HCT116 (cell line): ENCODE results near the gene POLE. TPM values are rescaled to one million over a fixed set of nuclear protein-coding genes. Genes with fewer than 3 reads are reported as not detected.

ENCODE experiments used
- ATAC-seq: fragments of 200-7000 bp; cut with Tn5 transposase; 2 replicates; pipeline ENCODE4 v1.9.1; 2020; ENCODE audit warnings: mild to moderate bottlenecking, moderate library complexity
- BruUV-seq: library from RNA; stranded (reverse); fragments of 400-500 nt; replicated peaks from 2 replicates; lab custom pipeline; 2021; lab: Mats Ljungman, UMichigan
- CTCF ChIA-PET: fragments of 300-600 bp; sonication (Branson Sonifier 250); formaldehyde crosslinking; loops from one replicate; lab custom pipeline; 2021; ENCODE audit warnings: antibody characterized with exemption; lab: Charles Lee
- POLR2A ChIA-PET: fragments of 300-600, 350-600 bp; sonication (Branson Sonifier 250); formaldehyde crosslinking; loops from one replicate; lab custom pipeline; 2021; ENCODE audit warnings: antibody characterized with exemption; lab: Charles Lee
- RAD21 ChIA-PET, 2 experiments: fragments of 300-600 bp; sonication (Branson Sonifier 250); formaldehyde crosslinking; loops; one replicate each; lab custom pipeline; 2023; ENCODE audit warnings: low total read pairs in 2 of 2; ENCODE audit not compliant: uncharacterized antibody in 2 of 2, unreplicated experiment in 2 of 2, low non-redundant PET in 1 of 2; lab: Charles Lee
- DNase-seq: peaks from one replicate; pipeline ENCODE4 v3.0.0-alpha.2; 2010; ENCODE audit warnings: low read depth, low spot score
- H2AFZ ChIP-seq: fragments of 200-600 bp; shearing (Covaris generic), sonication (generic); 2 replicates; pipeline ENCODE4 v1.6.1; 2017; ENCODE audit warnings: low read depth, mixed run types, mixed read lengths, antibody characterized with exemption, low read length; ENCODE audit not compliant: poor library complexity, severe bottlenecking
- H3K27ac ChIP-seq: 2 replicates; pipeline ENCODE4 v1.5.1; 2012; ENCODE audit warnings: low read depth, low read length
- H3K27me3 ChIP-seq: fragments of 200-600 bp; sonication (generic); 2 replicates; pipeline ENCODE4 v1.6.1; 2016; ENCODE audit warnings: mixed run types, low read length, mixed read lengths; ENCODE audit not compliant: insufficient read depth
- H3K36me3 ChIP-seq, 2 experiments: fragments of 200-500 bp in 1 of 2; fragments of 200-600 bp in 1 of 2; sonication (Bioruptor generic) in 1 of 2; sonication (generic) in 1 of 2; 2 replicates each; pipeline versions ENCODE4 v1.5.1 to v1.6.1; 2014 to 2016; ENCODE audit warnings: low read length in 2 of 2, inconsistent platforms in 1 of 2, mixed read lengths in 1 of 2, mixed run types in 1 of 2; ENCODE audit not compliant: insufficient read depth in 2 of 2, control insufficient read depth in 1 of 2
- H3K4me1 ChIP-seq, 2 experiments: fragments of 200-600 bp in 1 of 2; sonication (generic) in 1 of 2; 2 replicates each; pipeline versions ENCODE4 v1.5.1 to v1.6.1; 2012 to 2017; ENCODE audit warnings: low read length in 2 of 2, inconsistent platforms in 1 of 2, mild to moderate bottlenecking in 1 of 2, mixed read lengths in 1 of 2, mixed run types in 1 of 2, moderate library complexity in 1 of 2; ENCODE audit not compliant: insufficient read depth in 2 of 2, control insufficient read depth in 1 of 2
- H3K4me2 ChIP-seq: fragments of 200-600 bp; sonication (generic); 2 replicates; pipeline ENCODE4 v1.6.1; 2017; ENCODE audit warnings: mixed run types, low read length, mixed read lengths
- H3K4me3 ChIP-seq, 2 experiments: fragments of 200-600 bp in 1 of 2; sonication (generic) in 1 of 2; replicated peaks in 1 of 2; 2 replicates each; pipeline ENCODE4 v1.5.1; 2011 to 2016; ENCODE audit warnings: low read length in 2 of 2, control low read depth in 1 of 2, low read depth in 1 of 2, mild to moderate bottlenecking in 1 of 2, mixed read lengths in 1 of 2, mixed run types in 1 of 2
- H3K79me2 ChIP-seq: fragments of 200-600 bp; sonication (generic); 2 replicates; pipeline ENCODE4 v1.6.1; 2017; ENCODE audit warnings: mild to moderate bottlenecking, mixed run types, low read length, moderate library complexity, mixed read lengths; ENCODE audit not compliant: insufficient read depth
- H3K9ac ChIP-seq: fragments of 200-600 bp; sonication (generic); 2 replicates; pipeline ENCODE4 v1.6.1; 2016; ENCODE audit warnings: low read length, mixed read lengths
- H3K9me2 ChIP-seq: fragments of 200-600 bp; sonication (generic), shearing (Covaris generic); 2 replicates; pipeline ENCODE4 v1.6.1; 2017; ENCODE audit warnings: mixed run types, mild to moderate bottlenecking, moderate library complexity; ENCODE audit not compliant: insufficient read depth
- H3K9me3 ChIP-seq, 2 experiments: fragments of 200-500 bp in 1 of 2; fragments of 200-600 bp in 1 of 2; sonication (Bioruptor generic) in 1 of 2; sonication (generic) in 1 of 2; 2 replicates each; pipeline ENCODE4 v1.6.1; 2014 to 2017; ENCODE audit warnings: low read length in 2 of 2, mixed read lengths in 2 of 2, inconsistent platforms in 1 of 2, low read depth in 1 of 2, mild to moderate bottlenecking in 1 of 2, mixed run types in 1 of 2, moderate library complexity in 1 of 2; ENCODE audit not compliant: control insufficient read depth in 1 of 2, insufficient read depth in 1 of 2
- H4K20me1 ChIP-seq: fragments of 200-600 bp; sonication (generic), shearing (Covaris generic); 2 replicates; pipeline ENCODE4 v1.6.1; 2017; ENCODE audit warnings: mixed run types, mild to moderate bottlenecking, moderate library complexity; ENCODE audit not compliant: insufficient read depth
- CBX3 ChIP-seq: IDR thresholded peaks from 2 replicates; pipeline ENCODE4 v1.6.1; 2012; ENCODE audit warnings: low read depth
- EGR1 ChIP-seq: IDR thresholded peaks from 2 replicates; pipeline ENCODE4 v1.6.1; 2012; ENCODE audit warnings: low read depth
- ELF1 ChIP-seq: IDR thresholded peaks from 2 replicates; pipeline ENCODE4 v1.6.1; 2012; ENCODE audit warnings: low read depth, borderline replicate concordance
- EZH2 ChIP-seq: fragments of 200-600 bp; sonication (generic); IDR thresholded peaks from 2 replicates; pipeline ENCODE4 v1.6.1; 2017; ENCODE audit warnings: antibody characterized with exemption, mixed run types
- EZH2phosphoT487 ChIP-seq: fragments of 200-600 bp; IDR thresholded peaks from 2 replicates; pipeline ENCODE4 v1.6.1; 2018; ENCODE audit warnings: antibody characterized with exemption, borderline replicate concordance
- JUND ChIP-seq: IDR thresholded peaks from 2 replicates; pipeline ENCODE4 v1.6.1; 2012
- RAD21 ChIP-seq: IDR thresholded peaks from 2 replicates; pipeline ENCODE4 v1.6.1; 2012; ENCODE audit warnings: low read depth, mild to moderate bottlenecking
- SIN3A ChIP-seq: IDR thresholded peaks from 2 replicates; pipeline ENCODE4 v1.6.1; 2012; ENCODE audit warnings: low read depth
- SRF ChIP-seq: IDR thresholded peaks from 2 replicates; pipeline ENCODE4 v1.6.1; 2012; ENCODE audit warnings: low read depth
- TCF7L2 ChIP-seq: IDR thresholded peaks from 2 replicates; pipeline ENCODE4 v1.7.0; 2011; ENCODE audit warnings: borderline replicate concordance, inconsistent platforms; ENCODE audit not compliant: insufficient read depth, insufficient read length; ENCODE audit errors: extremely low read depth
- intact Hi-C: fragments of 100-400 bp; cut with micrococcal nuclease; formaldehyde crosslinking; loops from 2 replicates; pipeline ENCODE4 v1.10.0; 2022
- total RNA-seq: library from RNA; stranded (reverse); gene quantifications from one replicate; pipeline ENCODE4 v1.2.1, GENCODE V29; 2021; ENCODE audit not compliant: unreplicated experiment
- TF ChIP-seq, protein P1 (sequence below): IDR thresholded peaks from 2 replicates; pipeline ENCODE4 v1.6.1; 2012; ENCODE audit warnings: low read depth
- TF ChIP-seq, protein P2 (sequence below): IDR thresholded peaks from 2 replicates; pipeline ENCODE4 v1.6.1; 2012
- TF ChIP-seq, protein P3 (sequence below): IDR thresholded peaks from 2 replicates; pipeline ENCODE4 v1.6.1; 2012
- TF ChIP-seq, protein P4 (sequence below), 3 experiments: fragments of 200-600 bp in 1 of 3; sonication (generic) in 1 of 3; IDR thresholded peaks in 2 of 3; conservative IDR thresholded peaks in 1 of 3; 2 replicates each; pipeline ENCODE4 v1.5.1; 2012 to 2017; ENCODE audit warnings: low read depth in 2 of 3, low read length in 2 of 3, antibody characterized with exemption in 1 of 3, borderline replicate concordance in 1 of 3, control low read depth in 1 of 3, mild to moderate bottlenecking in 1 of 3, mixed read lengths in 1 of 3, mixed run types in 1 of 3, moderate library complexity in 1 of 3; ENCODE audit not compliant: insufficient read depth in 1 of 3

The POLE gene
- total RNA-seq, 1 experiment from 2014 or later, result 128 TPM

DNA sequence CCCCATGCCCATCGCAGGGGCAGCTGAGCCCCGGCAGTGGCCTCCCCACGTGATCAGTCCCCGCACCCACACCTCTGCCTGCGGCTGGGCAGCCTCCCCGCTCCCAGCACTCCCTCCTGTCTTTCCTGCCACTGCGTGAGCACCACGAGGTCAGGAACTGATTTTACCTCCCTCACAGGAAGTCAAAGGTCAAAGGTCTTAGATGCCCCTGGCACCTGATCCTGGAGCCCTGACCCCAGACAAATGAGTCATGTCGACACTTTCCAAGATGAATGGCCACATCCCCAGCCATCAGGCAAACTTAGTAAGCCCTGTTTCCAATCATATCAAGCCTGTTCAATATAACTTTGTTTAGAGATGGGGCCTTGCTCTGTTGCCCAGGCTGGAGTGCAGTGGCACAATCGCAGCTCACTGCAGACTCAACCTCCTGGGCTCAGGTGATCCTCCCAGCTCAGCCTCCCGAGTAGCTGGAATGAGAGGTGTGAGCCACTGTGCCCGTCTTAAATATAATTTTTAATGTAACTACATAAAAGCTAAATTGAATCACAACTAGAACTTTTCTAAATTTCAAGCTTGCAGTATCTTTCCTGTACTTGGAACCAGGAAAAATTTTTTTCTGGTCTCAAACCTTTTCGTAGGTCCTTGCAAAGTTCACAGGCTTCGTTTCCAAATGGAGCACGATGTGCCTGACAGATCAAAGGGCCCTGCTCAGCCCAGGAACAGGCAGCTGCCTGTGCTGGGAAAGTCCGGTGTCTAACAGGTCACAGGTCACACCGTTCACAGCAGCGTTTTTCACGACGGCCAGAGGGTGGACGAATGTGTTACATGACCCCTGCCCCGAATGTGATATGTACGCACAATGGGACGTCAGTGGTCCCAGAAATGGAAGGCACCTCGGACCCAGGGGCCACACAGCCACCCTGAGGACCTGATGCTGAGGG, 78.6 kb downstream of the POLE start (continued):
- TF ChIP-seq, protein P1, sequence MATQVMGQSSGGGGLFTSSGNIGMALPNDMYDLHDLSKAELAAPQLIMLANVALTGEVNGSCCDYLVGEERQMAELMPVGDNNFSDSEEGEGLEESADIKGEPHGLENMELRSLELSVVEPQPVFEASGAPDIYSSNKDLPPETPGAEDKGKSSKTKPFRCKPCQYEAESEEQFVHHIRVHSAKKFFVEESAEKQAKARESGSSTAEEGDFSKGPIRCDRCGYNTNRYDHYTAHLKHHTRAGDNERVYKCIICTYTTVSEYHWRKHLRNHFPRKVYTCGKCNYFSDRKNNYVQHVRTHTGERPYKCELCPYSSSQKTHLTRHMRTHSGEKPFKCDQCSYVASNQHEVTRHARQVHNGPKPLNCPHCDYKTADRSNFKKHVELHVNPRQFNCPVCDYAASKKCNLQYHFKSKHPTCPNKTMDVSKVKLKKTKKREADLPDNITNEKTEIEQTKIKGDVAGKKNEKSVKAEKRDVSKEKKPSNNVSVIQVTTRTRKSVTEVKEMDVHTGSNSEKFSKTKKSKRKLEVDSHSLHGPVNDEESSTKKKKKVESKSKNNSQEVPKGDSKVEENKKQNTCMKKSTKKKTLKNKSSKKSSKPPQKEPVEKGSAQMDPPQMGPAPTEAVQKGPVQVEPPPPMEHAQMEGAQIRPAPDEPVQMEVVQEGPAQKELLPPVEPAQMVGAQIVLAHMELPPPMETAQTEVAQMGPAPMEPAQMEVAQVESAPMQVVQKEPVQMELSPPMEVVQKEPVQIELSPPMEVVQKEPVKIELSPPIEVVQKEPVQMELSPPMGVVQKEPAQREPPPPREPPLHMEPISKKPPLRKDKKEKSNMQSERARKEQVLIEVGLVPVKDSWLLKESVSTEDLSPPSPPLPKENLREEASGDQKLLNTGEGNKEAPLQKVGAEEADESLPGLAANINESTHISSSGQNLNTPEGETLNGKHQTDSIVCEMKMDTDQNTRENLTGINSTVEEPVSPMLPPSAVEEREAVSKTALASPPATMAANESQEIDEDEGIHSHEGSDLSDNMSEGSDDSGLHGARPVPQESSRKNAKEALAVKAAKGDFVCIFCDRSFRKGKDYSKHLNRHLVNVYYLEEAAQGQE, result no peak
- TF ChIP-seq CBX3, result no peak
- no peak for TF ChIP-seq RAD21
- TF ChIP-seq JUND, result no peak
- TF ChIP-seq SRF, result no peak
- TF ChIP-seq, protein P2, sequence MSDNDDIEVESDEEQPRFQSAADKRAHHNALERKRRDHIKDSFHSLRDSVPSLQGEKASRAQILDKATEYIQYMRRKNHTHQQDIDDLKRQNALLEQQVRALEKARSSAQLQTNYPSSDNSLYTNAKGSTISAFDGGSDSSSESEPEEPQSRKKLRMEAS, result no peak
- no peak for TF ChIP-seq EGR1
- TF ChIP-seq, protein P3, sequence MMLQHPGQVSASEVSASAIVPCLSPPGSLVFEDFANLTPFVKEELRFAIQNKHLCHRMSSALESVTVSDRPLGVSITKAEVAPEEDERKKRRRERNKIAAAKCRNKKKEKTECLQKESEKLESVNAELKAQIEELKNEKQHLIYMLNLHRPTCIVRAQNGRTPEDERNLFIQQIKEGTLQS, result no peak
- TF ChIP-seq ELF1, result no peak
- no peak for TF ChIP-seq EZH2phosphoT487

DNA sequence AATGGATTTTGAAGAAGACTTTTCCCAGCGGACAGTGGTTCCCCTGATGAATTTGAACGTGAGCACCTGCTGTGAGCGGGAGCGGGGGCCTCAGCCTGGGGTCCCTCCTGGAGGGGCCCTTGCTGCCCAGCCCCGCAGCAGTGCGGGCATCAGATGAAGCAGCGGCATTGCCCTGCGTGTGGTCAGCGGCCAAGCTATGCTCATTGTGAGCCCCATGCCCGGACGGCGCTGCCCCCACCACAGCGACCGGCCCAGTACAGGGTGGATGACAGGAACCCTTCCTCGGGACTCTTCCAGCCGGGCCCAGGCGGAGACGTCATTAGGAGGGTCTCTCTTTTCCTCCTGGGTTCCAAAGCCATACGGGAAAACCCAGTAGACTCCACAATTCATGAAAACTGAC, 80.2 kb downstream of the POLE start:
- H3K4me2 ChIP-seq, result no peak overlapping the region
- H3K9me2 ChIP-seq, result no peaks in the 10 kb centered on the region
- ATAC-seq, result no peak
- no peaks in the 10 kb centered on the region for H4K20me1 ChIP-seq
- H3K27ac ChIP-seq, result no peak overlapping the region
- DNase-seq, result no peak
- BruUV-seq, result no TSS peak
- H3K4me3 ChIP-seq, result no peak overlapping the region
- no peaks in the 10 kb centered on the region for H3K79me2 ChIP-seq
- H3K4me1 ChIP-seq, result no peaks in the 10 kb centered on the region
- RAD21 ChIA-PET, result no interaction called here
- no peaks in the 10 kb centered on the region for H3K36me3 ChIP-seq
- H2AFZ ChIP-seq, result no peak overlapping the region
- CTCF ChIA-PET, result no interaction called here
- POLR2A ChIA-PET, result no interaction called here
- no peak overlapping the region for H3K9ac ChIP-seq
- H3K27me3 ChIP-seq, result no peaks in the 10 kb centered on the region
- intact Hi-C loops, result no loop called here
- H3K9me3 ChIP-seq, result no peaks in the 10 kb centered on the region
- TF ChIP-seq TCF7L2 (no peak), ELF1 (no peak), SIN3A (no peak), EZH2 (no peak), JUND (no peak), SRF (no peak)
- TF ChIP-seq, protein P2, result no peak
- TF ChIP-seq, protein P4, sequence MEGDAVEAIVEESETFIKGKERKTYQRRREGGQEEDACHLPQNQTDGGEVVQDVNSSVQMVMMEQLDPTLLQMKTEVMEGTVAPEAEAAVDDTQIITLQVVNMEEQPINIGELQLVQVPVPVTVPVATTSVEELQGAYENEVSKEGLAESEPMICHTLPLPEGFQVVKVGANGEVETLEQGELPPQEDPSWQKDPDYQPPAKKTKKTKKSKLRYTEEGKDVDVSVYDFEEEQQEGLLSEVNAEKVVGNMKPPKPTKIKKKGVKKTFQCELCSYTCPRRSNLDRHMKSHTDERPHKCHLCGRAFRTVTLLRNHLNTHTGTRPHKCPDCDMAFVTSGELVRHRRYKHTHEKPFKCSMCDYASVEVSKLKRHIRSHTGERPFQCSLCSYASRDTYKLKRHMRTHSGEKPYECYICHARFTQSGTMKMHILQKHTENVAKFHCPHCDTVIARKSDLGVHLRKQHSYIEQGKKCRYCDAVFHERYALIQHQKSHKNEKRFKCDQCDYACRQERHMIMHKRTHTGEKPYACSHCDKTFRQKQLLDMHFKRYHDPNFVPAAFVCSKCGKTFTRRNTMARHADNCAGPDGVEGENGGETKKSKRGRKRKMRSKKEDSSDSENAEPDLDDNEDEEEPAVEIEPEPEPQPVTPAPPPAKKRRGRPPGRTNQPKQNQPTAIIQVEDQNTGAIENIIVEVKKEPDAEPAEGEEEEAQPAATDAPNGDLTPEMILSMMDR (IDR thresholded peaks at IDR 0.05 in 2 of 3, conservative IDR thresholded peaks at IDR 0.05 in 1 of 3; ENCODE audit: borderline replicate concordance in 1 of 3, insufficient read depth in 1 of 3, low read depth in 2 of 3, low read length in 2 of 3), result no peak
